ENCODE data around the gene ARFIP1.

DNA sequence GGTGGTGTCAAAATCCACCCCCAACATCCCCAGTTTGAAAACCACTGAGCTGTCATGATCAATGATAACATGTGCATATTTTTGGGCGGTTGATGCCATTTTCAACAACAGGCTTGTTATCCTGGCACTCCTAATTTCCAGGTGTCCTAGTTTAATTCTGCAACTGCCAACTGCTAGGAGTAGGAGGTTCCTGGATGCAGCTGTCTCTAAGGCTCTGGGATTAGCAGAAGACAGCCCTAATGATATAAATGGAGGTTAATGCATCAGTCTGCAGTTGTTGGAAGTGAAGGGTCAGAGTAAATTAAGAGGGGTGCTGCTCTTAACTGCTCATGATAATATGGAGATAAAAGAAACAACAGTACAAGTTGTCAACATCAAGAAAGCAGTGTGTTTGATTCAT is 23.8 kb downstream of the ARFIP1 start:
- TF ChIP-seq, protein P1, sequence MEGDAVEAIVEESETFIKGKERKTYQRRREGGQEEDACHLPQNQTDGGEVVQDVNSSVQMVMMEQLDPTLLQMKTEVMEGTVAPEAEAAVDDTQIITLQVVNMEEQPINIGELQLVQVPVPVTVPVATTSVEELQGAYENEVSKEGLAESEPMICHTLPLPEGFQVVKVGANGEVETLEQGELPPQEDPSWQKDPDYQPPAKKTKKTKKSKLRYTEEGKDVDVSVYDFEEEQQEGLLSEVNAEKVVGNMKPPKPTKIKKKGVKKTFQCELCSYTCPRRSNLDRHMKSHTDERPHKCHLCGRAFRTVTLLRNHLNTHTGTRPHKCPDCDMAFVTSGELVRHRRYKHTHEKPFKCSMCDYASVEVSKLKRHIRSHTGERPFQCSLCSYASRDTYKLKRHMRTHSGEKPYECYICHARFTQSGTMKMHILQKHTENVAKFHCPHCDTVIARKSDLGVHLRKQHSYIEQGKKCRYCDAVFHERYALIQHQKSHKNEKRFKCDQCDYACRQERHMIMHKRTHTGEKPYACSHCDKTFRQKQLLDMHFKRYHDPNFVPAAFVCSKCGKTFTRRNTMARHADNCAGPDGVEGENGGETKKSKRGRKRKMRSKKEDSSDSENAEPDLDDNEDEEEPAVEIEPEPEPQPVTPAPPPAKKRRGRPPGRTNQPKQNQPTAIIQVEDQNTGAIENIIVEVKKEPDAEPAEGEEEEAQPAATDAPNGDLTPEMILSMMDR (IDR thresholded peaks at IDR 0.05 in 2 of 3, conservative IDR thresholded peaks at IDR 0.05 in 1 of 3; ENCODE audit: borderline replicate concordance in 1 of 3, insufficient read depth in 1 of 3, low read depth in 2 of 3, low read length in 2 of 3) = no peak
- TF ChIP-seq EZH2 (IDR thresholded peaks at IDR 0.05) (no peak), POLR2A (IDR thresholded peaks at IDR 0.05; ENCODE audit: borderline replicate concordance, extremely low read depth, insufficient read depth, insufficient read length) (no peak), SIN3A (IDR thresholded peaks at IDR 0.05; ENCODE audit: low read depth) (no peak), POLR2AphosphoS5 (IDR thresholded peaks at IDR 0.05; ENCODE audit: low read depth, low read length) (no peak)
